Cardiac fibroblast (primary cell): ENCODE results near the gene TXNL4A.

Experiments
- DNase-seq, 2 donors: peaks; one replicate each; pipeline versions ENCODE4 v3.0.0 to v3.0.0-alpha.2; 2010; ENCODE audit warnings: low read depth in 2 of 2
- H3K4me3 ChIP-seq, 2 donors: replicated peaks in 1 of 2; 1 replicate in 1 of 2; 2 replicates in 1 of 2; pipeline ENCODE4 v1.5.1; 2011; ENCODE audit warnings: low read depth in 2 of 2, low read length in 2 of 2, mild to moderate bottlenecking in 2 of 2, moderate library complexity in 1 of 2
- CTCF ChIP-seq: IDR thresholded peaks from one replicate; pipeline ENCODE4 v1.5.1; 2011; ENCODE audit warnings: low read depth, mild to moderate bottlenecking, low read length, inconsistent platforms

Gene TXNL4A

GRCh38 chr18:79938196-79938595 is 50.2 kb downstream of the TXNL4A start:
- no peak for DNase-seq
- no peak for TF ChIP-seq CTCF
- no peak overlapping the region for H3K4me3 ChIP-seq

- DNase-seq = no peak
- no peak overlapping the region for H3K4me3 ChIP-seq
- no peak for TF ChIP-seq CTCF
Measured at GRCh38 chr18:79937103-79937860, 51.1 kb downstream of the TXNL4A start.

GRCh38 chr18:79936641-79937040 is 51.7 kb downstream of the TXNL4A start:
- no peak for DNase-seq
- no peak overlapping the region for H3K4me3 ChIP-seq
- TF ChIP-seq CTCF = no peak

GRCh38 chr18:79935925-79936324 is 52.4 kb downstream of the TXNL4A start:
- no peak for DNase-seq
- H3K4me3 ChIP-seq = no peak overlapping the region
- TF ChIP-seq CTCF = no peak

GRCh38 chr18:79935499-79935898 is 52.9 kb downstream of the TXNL4A start:
- no peak overlapping the region for H3K4me3 ChIP-seq
- DNase-seq = no peak
- no peak for TF ChIP-seq CTCF

- H3K4me3 ChIP-seq = no peak overlapping the region
- no peak for DNase-seq
- TF ChIP-seq CTCF = no peak
Measured at GRCh38 chr18:79935098-79935480, 53.3 kb downstream of the TXNL4A start.
